WTC11 (cell line): ENCODE results near the gene FBXO41. TPM values are rescaled to one million over a fixed set of nuclear protein-coding genes. Genes with fewer than 3 reads are reported as not detected.
A peak's percentile ranks its signal among the peaks of the same experiment; 100 is the strongest.

Experiments used
- ATAC-seq: fragments of 200-7000 bp; cut with Tn5 transposase; 2 replicates; pipeline ENCODE4 v1.10.0; 2021; ENCODE audit warnings: mild to moderate bottlenecking, moderate library complexity
- CTCF ChIA-PET: fragments of 300-600 bp; sonication (Branson Sonifier 250); formaldehyde crosslinking; loops from one replicate; lab custom pipeline; 2021; ENCODE audit warnings: antibody characterized with exemption; lab: Charles Lee
- POLR2A ChIA-PET: fragments of 350-600 bp; sonication (Branson Sonifier 250); formaldehyde crosslinking; loops from one replicate; lab custom pipeline; 2021; ENCODE audit warnings: antibody characterized with exemption; lab: Charles Lee
- DNase-seq: peaks from one replicate; pipeline ENCODE4 v3.0.0; 2021; ENCODE audit warnings: low spot score
- H3K27ac Mint-ChIP-seq: 2 replicates; pipeline ENCODE4 v1.8.0; 2021; ENCODE audit warnings: mixed read lengths
- H3K27me3 Mint-ChIP-seq: 2 replicates; pipeline ENCODE4 v1.8.0; 2021; ENCODE audit warnings: low read depth, mild to moderate bottlenecking, moderate library complexity, mixed read lengths
- H3K36me3 Mint-ChIP-seq: 2 replicates; pipeline ENCODE4 v1.8.0; 2021; ENCODE audit warnings: mixed read lengths
- H3K4me1 Mint-ChIP-seq: 2 replicates; pipeline ENCODE4 v1.8.0; 2022; ENCODE audit warnings: mixed read lengths
- H3K4me3 Mint-ChIP-seq: 2 replicates; pipeline ENCODE4 v1.8.0; 2021; ENCODE audit warnings: mild to moderate bottlenecking, moderate library complexity, mixed read lengths
- H3K9me3 Mint-ChIP-seq: 2 replicates; pipeline ENCODE4 v1.8.0; 2021; ENCODE audit warnings: mixed read lengths
- AFF4 ChIP-seq: sonication (generic); formaldehyde crosslinking; IDR thresholded peaks from 2 replicates; pipeline ENCODE4 v1.8.1; 2023; ENCODE audit warnings: mild to moderate bottlenecking, missing genetic modification reagents, borderline replicate concordance
- CREM ChIP-seq: sonication (generic); formaldehyde crosslinking; IDR thresholded peaks from 2 replicates; pipeline ENCODE4 v1.8.1; 2022; ENCODE audit warnings: mild to moderate bottlenecking, missing genetic modification reagents, moderate library complexity
- ESRRA ChIP-seq: sonication (generic); formaldehyde crosslinking; IDR thresholded peaks from 2 replicates; pipeline ENCODE4 v1.8.1; 2022; ENCODE audit warnings: mild to moderate bottlenecking, missing genetic modification reagents, borderline replicate concordance
- FOXK1 ChIP-seq: sonication (generic); formaldehyde crosslinking; IDR thresholded peaks from 2 replicates; pipeline ENCODE4 v1.8.0; 2022; ENCODE audit warnings: mild to moderate bottlenecking, moderate library complexity, missing genetic modification reagents
- GABPB1 ChIP-seq: sonication (generic); formaldehyde crosslinking; IDR thresholded peaks from 2 replicates; pipeline ENCODE4 v1.8.1; 2023; ENCODE audit warnings: mild to moderate bottlenecking, missing genetic modification reagents
- GRHL2 ChIP-seq: fragments of 250-450 bp; sonication (Bioruptor Pico); IDR thresholded peaks from 2 replicates; pipeline ENCODE4 v1.8.0; 2022; ENCODE audit warnings: mild to moderate bottlenecking, moderate library complexity; ENCODE audit not compliant: insufficient replicate concordance, severe bottlenecking
- KAT7 ChIP-seq: sonication (generic); formaldehyde crosslinking; IDR thresholded peaks from 2 replicates; pipeline ENCODE4 v1.8.1; 2023; ENCODE audit warnings: missing genetic modification reagents, mild to moderate bottlenecking, borderline replicate concordance
- MLX ChIP-seq: sonication (generic); formaldehyde crosslinking; IDR thresholded peaks from 2 replicates; pipeline ENCODE4 v1.8.1; 2023; ENCODE audit warnings: mild to moderate bottlenecking, missing genetic modification reagents, moderate library complexity
- MYBL2 ChIP-seq: sonication (generic); formaldehyde crosslinking; IDR thresholded peaks from 2 replicates; pipeline ENCODE4 v1.8.1; 2023; ENCODE audit warnings: mild to moderate bottlenecking, moderate library complexity, missing genetic modification reagents
- NR1H2 ChIP-seq: sonication (generic); formaldehyde crosslinking; IDR thresholded peaks from 2 replicates; pipeline ENCODE4 v1.9.0; 2021; ENCODE audit warnings: mild to moderate bottlenecking, moderate library complexity, missing genetic modification reagents
- NR3C1 ChIP-seq: sonication (generic); formaldehyde crosslinking; conservative IDR thresholded peaks from 2 replicates; pipeline ENCODE4 v1.8.1; 2023; ENCODE audit warnings: low read depth, mild to moderate bottlenecking, missing genetic modification reagents
- SMAD4 ChIP-seq: sonication (generic); formaldehyde crosslinking; IDR thresholded peaks from 2 replicates; pipeline ENCODE4 v1.8.0; 2022; ENCODE audit warnings: mild to moderate bottlenecking, missing genetic modification reagents
- TEAD1 ChIP-seq: sonication (generic); formaldehyde crosslinking; IDR thresholded peaks from 2 replicates; pipeline ENCODE4 v1.8.0; 2022; ENCODE audit warnings: mild to moderate bottlenecking, missing genetic modification reagents
- TEAD4 ChIP-seq: sonication (generic); formaldehyde crosslinking; IDR thresholded peaks from 2 replicates; pipeline ENCODE4 v1.8.0; 2022; ENCODE audit warnings: mild to moderate bottlenecking, missing genetic modification reagents
- ZBTB21 ChIP-seq: sonication (generic); formaldehyde crosslinking; IDR thresholded peaks from 2 replicates; pipeline ENCODE4 v1.8.1; 2023; ENCODE audit warnings: mild to moderate bottlenecking, missing genetic modification reagents, borderline replicate concordance
- ZNF121 ChIP-seq: sonication (generic); formaldehyde crosslinking; IDR thresholded peaks from 2 replicates; pipeline ENCODE4 v1.8.0; 2023; ENCODE audit warnings: missing genetic modification reagents
- ZNF219 ChIP-seq: sonication (generic); formaldehyde crosslinking; IDR thresholded peaks from 2 replicates; pipeline ENCODE4 v1.8.0; 2023; ENCODE audit warnings: missing genetic modification reagents, mild to moderate bottlenecking, borderline replicate concordance
- total RNA-seq: library from RNA; stranded (reverse); gene quantifications from 3 replicates; pipeline ENCODE4 v1.2.3, GENCODE V29; 2021
- TF ChIP-seq, protein P1 (sequence below): fragments of 250-450 bp; sonication (Bioruptor Pico); conservative IDR thresholded peaks from 2 replicates; pipeline ENCODE4 v1.9.0; 2021; ENCODE audit warnings: mild to moderate bottlenecking
- TF ChIP-seq, protein P2 (sequence below): sonication (generic); formaldehyde crosslinking; IDR thresholded peaks from 2 replicates; pipeline ENCODE4 v1.8.0; 2022; ENCODE audit warnings: mild to moderate bottlenecking, missing genetic modification reagents
- TF ChIP-seq, protein P3 (sequence below): fragments of 250-450 bp; sonication (Bioruptor Pico); IDR thresholded peaks from 2 replicates; pipeline ENCODE4 v2.1.2; 2022; ENCODE audit warnings: mild to moderate bottlenecking, moderate library complexity
- TF ChIP-seq, protein P4 (sequence below): fragments of 250-450 bp; sonication (Bioruptor Pico); IDR thresholded peaks from 2 replicates; pipeline ENCODE4 v1.9.0; 2021; ENCODE audit warnings: mild to moderate bottlenecking
- TF ChIP-seq, protein P5 (sequence below): sonication (generic); formaldehyde crosslinking; IDR thresholded peaks from 2 replicates; pipeline ENCODE4 v1.8.1; 2023; ENCODE audit warnings: mild to moderate bottlenecking, missing genetic modification reagents
- TF ChIP-seq, protein P6 (sequence below): fragments of 250-450 bp; sonication (Bioruptor Pico); IDR thresholded peaks from 2 replicates; pipeline ENCODE4 v1.9.0; 2021; ENCODE audit warnings: mild to moderate bottlenecking

Gene FBXO41
- total RNA-seq, 1 experiment from 2014 or later = 19.2 TPM

- H3K27me3 Mint-ChIP-seq = no peaks in the 10 kb centered on the region; the same call in 1 of the 2 replicates
- peaks cover 6% of the 10 kb centered on the region for H3K36me3 Mint-ChIP-seq
- ATAC-seq (peak; percentile 49), DNase-seq (peak; percentile 86)
- POLR2A ChIA-PET = interaction anchor here (0.8 to 2.1 kb wide), 9 partner anchors 10 to 152 kb away, joined by 3 to 7 read pairs (median 3); no protein-coding TSS in a partner anchor
- no peaks in the 10 kb centered on the region for H3K9me3 Mint-ChIP-seq
- peaks cover 33% of the 10 kb centered on the region for H3K4me1 Mint-ChIP-seq
- CTCF ChIA-PET = interaction anchor here (0.8 to 3.0 kb wide), 11 partner anchors 17 to 347 kb away, joined by 3 to 39 read pairs (median 4); partner anchors contain the start of genes EGR4 and SPR
- H3K27ac Mint-ChIP-seq = peak within 1 kb of the TSS; percentile 98
- H3K4me3 Mint-ChIP-seq = peak within 1 kb of the TSS; percentile 100
- TF ChIP-seq, protein P1, sequence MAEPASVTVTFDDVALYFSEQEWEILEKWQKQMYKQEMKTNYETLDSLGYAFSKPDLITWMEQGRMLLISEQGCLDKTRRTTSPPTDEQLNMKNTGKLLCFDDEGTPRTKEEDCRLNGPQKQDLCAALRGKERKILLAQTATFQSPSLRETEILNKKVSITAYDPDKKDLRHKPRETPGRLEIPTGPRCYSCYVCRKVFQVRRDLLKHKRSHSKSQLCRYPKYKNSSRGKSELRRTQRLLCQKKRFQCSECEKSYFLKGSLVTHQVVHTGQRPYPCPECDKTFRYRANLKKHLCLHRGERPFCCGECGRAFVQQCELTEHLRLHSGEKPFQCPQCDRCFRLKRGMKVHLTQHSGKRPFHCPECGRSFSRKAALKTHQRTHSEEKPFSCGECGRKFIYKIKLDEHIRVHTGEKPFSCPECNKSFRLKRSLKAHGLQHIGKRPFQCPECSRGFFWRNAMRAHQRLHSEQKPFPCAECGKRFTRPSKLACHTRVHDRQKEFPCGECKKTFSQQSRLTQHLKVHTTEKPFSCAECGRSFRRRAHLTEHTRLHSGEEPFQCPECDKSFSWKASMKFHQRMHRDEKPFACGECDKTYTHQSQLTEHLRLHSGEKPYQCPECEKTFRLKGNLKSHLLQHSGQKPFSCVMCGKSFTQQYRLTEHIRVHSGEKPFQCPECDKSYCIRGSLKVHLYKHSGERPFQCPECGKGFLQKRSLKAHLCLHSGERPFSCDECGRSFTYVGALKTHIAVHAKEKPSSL = no peak
- TF ChIP-seq TEAD1 (CRISPR knock-in tag) (no peak), MLX (CRISPR knock-in tag) (no peak), KAT7 (peak; percentile 40), ZNF121 (CRISPR knock-in tag) (no peak), GABPB1 (CRISPR knock-in tag) (peak; percentile 93), AFF4 (CRISPR knock-in tag) (no peak), NR1H2 (no peak), FOXK1 (CRISPR knock-in tag) (peak; percentile 76; the same call in 1 of the 2 replicates), ESRRA (no peak), MYBL2 (CRISPR knock-in tag) (peak; percentile 62; the same call in 1 of the 2 replicates), ZBTB21 (CRISPR knock-in tag) (no peak), TEAD4 (CRISPR knock-in tag) (no peak), ZNF219 (no peak), SMAD4 (CRISPR knock-in tag) (no peak), NR3C1 (CRISPR knock-in tag) (no peak), CREM (CRISPR knock-in tag) (no peak; the same call in 1 of the 2 replicates), GRHL2 (CRISPR knock-in tag) (no peak)
- TF ChIP-seq, protein P2, sequence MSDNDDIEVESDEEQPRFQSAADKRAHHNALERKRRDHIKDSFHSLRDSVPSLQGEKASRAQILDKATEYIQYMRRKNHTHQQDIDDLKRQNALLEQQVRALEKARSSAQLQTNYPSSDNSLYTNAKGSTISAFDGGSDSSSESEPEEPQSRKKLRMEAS (CRISPR knock-in tag) = peak; percentile 82; the same call in 1 of the 2 replicates
- TF ChIP-seq, protein P3, sequence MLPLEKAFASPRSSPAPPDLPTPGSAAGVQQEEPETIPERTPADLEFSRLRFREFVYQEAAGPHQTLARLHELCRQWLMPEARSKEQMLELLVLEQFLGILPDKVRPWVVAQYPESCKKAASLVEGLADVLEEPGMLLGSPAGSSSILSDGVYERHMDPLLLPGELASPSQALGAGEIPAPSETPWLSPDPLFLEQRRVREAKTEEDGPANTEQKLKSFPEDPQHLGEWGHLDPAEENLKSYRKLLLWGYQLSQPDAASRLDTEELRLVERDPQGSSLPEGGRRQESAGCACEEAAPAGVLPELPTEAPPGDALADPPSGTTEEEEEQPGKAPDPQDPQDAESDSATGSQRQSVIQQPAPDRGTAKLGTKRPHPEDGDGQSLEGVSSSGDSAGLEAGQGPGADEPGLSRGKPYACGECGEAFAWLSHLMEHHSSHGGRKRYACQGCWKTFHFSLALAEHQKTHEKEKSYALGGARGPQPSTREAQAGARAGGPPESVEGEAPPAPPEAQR (CRISPR knock-in tag) = no peak
- TF ChIP-seq, protein P4, sequence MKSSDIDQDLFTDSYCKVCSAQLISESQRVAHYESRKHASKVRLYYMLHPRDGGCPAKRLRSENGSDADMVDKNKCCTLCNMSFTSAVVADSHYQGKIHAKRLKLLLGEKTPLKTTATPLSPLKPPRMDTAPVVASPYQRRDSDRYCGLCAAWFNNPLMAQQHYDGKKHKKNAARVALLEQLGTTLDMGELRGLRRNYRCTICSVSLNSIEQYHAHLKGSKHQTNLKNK = 0 out of 2 replicates have a peak, but pooled peaks have one; percentile 19
- TF ChIP-seq, protein P5, sequence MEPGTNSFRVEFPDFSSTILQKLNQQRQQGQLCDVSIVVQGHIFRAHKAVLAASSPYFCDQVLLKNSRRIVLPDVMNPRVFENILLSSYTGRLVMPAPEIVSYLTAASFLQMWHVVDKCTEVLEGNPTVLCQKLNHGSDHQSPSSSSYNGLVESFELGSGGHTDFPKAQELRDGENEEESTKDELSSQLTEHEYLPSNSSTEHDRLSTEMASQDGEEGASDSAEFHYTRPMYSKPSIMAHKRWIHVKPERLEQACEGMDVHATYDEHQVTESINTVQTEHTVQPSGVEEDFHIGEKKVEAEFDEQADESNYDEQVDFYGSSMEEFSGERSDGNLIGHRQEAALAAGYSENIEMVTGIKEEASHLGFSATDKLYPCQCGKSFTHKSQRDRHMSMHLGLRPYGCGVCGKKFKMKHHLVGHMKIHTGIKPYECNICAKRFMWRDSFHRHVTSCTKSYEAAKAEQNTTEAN (CRISPR knock-in tag) = peak; percentile 20
- TF ChIP-seq, protein P6, sequence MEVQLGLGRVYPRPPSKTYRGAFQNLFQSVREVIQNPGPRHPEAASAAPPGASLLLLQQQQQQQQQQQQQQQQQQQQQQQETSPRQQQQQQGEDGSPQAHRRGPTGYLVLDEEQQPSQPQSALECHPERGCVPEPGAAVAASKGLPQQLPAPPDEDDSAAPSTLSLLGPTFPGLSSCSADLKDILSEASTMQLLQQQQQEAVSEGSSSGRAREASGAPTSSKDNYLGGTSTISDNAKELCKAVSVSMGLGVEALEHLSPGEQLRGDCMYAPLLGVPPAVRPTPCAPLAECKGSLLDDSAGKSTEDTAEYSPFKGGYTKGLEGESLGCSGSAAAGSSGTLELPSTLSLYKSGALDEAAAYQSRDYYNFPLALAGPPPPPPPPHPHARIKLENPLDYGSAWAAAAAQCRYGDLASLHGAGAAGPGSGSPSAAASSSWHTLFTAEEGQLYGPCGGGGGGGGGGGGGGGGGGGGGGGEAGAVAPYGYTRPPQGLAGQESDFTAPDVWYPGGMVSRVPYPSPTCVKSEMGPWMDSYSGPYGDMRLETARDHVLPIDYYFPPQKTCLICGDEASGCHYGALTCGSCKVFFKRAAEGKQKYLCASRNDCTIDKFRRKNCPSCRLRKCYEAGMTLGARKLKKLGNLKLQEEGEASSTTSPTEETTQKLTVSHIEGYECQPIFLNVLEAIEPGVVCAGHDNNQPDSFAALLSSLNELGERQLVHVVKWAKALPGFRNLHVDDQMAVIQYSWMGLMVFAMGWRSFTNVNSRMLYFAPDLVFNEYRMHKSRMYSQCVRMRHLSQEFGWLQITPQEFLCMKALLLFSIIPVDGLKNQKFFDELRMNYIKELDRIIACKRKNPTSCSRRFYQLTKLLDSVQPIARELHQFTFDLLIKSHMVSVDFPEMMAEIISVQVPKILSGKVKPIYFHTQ (CRISPR knock-in tag) = 0 out of 2 replicates have a peak, but pooled peaks have one; percentile 28
Measured at GRCh38 chr2:73233932-73234832, 50.1 kb downstream of the FBXO41 start, which contains the start of gene CCT7. TSS of gene CCT7 (plus strand) at chr2:73234308. CDS start at chr2:73234379, 71 bp downstream.
